GM12878 (cell line): Measurements from ENCODE around the gene GRXCR2. TPM values are rescaled to one million over a fixed set of nuclear protein-coding genes. Genes with fewer than 3 reads are reported as not detected.

Source experiments
- ATAC-seq: fragments of 200-7000 bp; cut with Tn5 transposase; 3 replicates; pipeline ENCODE4 v1.9.1; 2020; ENCODE audit warnings: mild to moderate bottlenecking, moderate library complexity
- BruUV-seq: library from RNA; stranded (reverse); fragments of 400-500 nt; replicated peaks from 2 replicates; lab custom pipeline; 2021; lab: Mats Ljungman, UMichigan
- CTCF ChIA-PET: fragments of 300-600 bp; sonication (Branson Sonifier 250); formaldehyde crosslinking; extraction: SDS; loops from one replicate; lab custom pipeline; 2021; ENCODE audit warnings: inconsistent platforms; lab: Yijun Ruan, JAX
- POLR2A ChIA-PET: fragments of 350-600 bp; formaldehyde crosslinking; extraction: SDS; loops from one replicate; lab custom pipeline; 2021; ENCODE audit warnings: inconsistent platforms; lab: Charles Lee
- RAD21 ChIA-PET: fragments of 300-600 bp; sonication (Branson Sonifier 250); formaldehyde crosslinking; loops from one replicate; lab custom pipeline; 2023; ENCODE audit warnings: antibody characterized with exemption; ENCODE audit not compliant: unreplicated experiment; lab: Charles Lee
- SMC1A ChIA-PET: fragments of 300-600 bp; sonication (Branson Sonifier 250); formaldehyde crosslinking; loops from one replicate; lab custom pipeline; 2023; ENCODE audit not compliant: unreplicated experiment, uncharacterized antibody; lab: Charles Lee
- DNase-seq: peaks from one replicate; pipeline ENCODE4 v3.0.0-alpha.2; 2011; ENCODE audit warnings: low read depth, low spot score
- FAIRE-seq: peaks from 3 replicates; lab custom pipeline; 2011; peaks lifted over from hg19 to GRCh38; lab: Jason Lieb, UNC
- H2AFZ ChIP-seq: 2 replicates; pipeline ENCODE4 v1.6.0; 2011; ENCODE audit warnings: low read depth, low read length, control low read depth; ENCODE audit not compliant: control insufficient read depth
- H3K27ac ChIP-seq: 2 replicates; pipeline ENCODE4 v1.5.1; 2011; ENCODE audit warnings: control low read depth; ENCODE audit not compliant: control insufficient read depth, insufficient read depth
- H3K27me3 ChIP-seq, 2 experiments: replicated peaks in 1 of 2; 2 replicates each; pipeline versions ENCODE4 v1.6.0 to v1.6.1; 2011; ENCODE audit warnings: low read length in 1 of 2; ENCODE audit not compliant: control insufficient read depth in 2 of 2, insufficient read depth in 2 of 2
- H3K36me3 ChIP-seq, 2 experiments: 2 replicates each; pipeline ENCODE4 v1.5.1; 2011; ENCODE audit warnings: low read length in 1 of 2; ENCODE audit not compliant: control insufficient read depth in 2 of 2, insufficient read depth in 2 of 2
- H3K4me1 ChIP-seq: 2 replicates; pipeline ENCODE4 v1.6.1; 2011; ENCODE audit warnings: mild to moderate bottlenecking, low read length, moderate library complexity, mixed read lengths; ENCODE audit not compliant: control insufficient read depth, insufficient read depth
- H3K4me2 ChIP-seq: 2 replicates; pipeline ENCODE4 v1.6.0; 2011; ENCODE audit warnings: control low read depth; ENCODE audit not compliant: control insufficient read depth, insufficient read depth
- H3K4me3 ChIP-seq: fragments of 200-600 bp; sonication (generic); 2 replicates; pipeline ENCODE4 v1.5.1; 2016
- H3K79me2 ChIP-seq: 2 replicates; pipeline ENCODE4 v1.6.0; 2011; ENCODE audit warnings: low read length; ENCODE audit not compliant: control insufficient read depth, insufficient read depth
- H3K9ac ChIP-seq: 2 replicates; pipeline ENCODE4 v1.8.0; 2011; ENCODE audit warnings: low read length, control low read depth, mixed read lengths; ENCODE audit not compliant: control insufficient read depth, insufficient read depth
- H3K9me3 ChIP-seq: replicated peaks from 3 replicates; pipeline ENCODE4 v1.5.1; 2011; ENCODE audit warnings: mild to moderate bottlenecking, low read length; ENCODE audit not compliant: control insufficient read depth, insufficient read depth
- H4K20me1 ChIP-seq: 2 replicates; pipeline ENCODE4 v1.6.0; 2011; ENCODE audit not compliant: control insufficient read depth, insufficient read depth
- BCL11A ChIP-seq: IDR thresholded peaks from 2 replicates; pipeline ENCODE4 v1.6.1; 2011; ENCODE audit warnings: low read depth, low read length
- CEBPB ChIP-seq, 2 experiments: fragments of 150-350 bp in 1 of 2; IDR thresholded peaks; 2 replicates each; pipeline ENCODE4 v1.6.1; 2012 to 2014; ENCODE audit warnings: low read depth in 2 of 2, low read length in 2 of 2, borderline replicate concordance in 1 of 2, inconsistent platforms in 1 of 2
- CHD2 ChIP-seq: IDR thresholded peaks from 2 replicates; pipeline ENCODE4 v1.6.1; 2011; ENCODE audit warnings: low read depth, low read length, improper control_type of control experiment, borderline replicate concordance
- E2F8 ChIP-seq: fragments of 450-650 bp; IDR thresholded peaks from 2 replicates; pipeline ENCODE4 v1.6.1; 2018; ENCODE audit warnings: mild to moderate bottlenecking, low read depth, moderate library complexity; ENCODE audit not compliant: partially characterized antibody
- EED ChIP-seq: sonication (generic); IDR thresholded peaks from 2 replicates; pipeline ENCODE4 v1.6.1; 2016; ENCODE audit warnings: antibody characterized with exemption, low read depth
- EP300 ChIP-seq, 2 experiments: fragments of 150-350 bp in 1 of 2; IDR thresholded peaks; 2 replicates each; pipeline ENCODE4 v1.6.1; 2011 to 2012; ENCODE audit warnings: low read depth in 2 of 2, low read length in 2 of 2, borderline replicate concordance in 1 of 2, improper control_type of control experiment in 1 of 2, inconsistent platforms in 1 of 2; ENCODE audit not compliant: control insufficient read depth in 1 of 2
- FOS ChIP-seq: IDR thresholded peaks from 3 replicates; pipeline ENCODE4 v1.6.1; 2011; ENCODE audit warnings: borderline replicate concordance; ENCODE audit not compliant: insufficient read length; ENCODE audit errors: extremely low read depth
- KLF5 ChIP-seq: fragments of 450-650 bp; IDR thresholded peaks from 2 replicates; pipeline ENCODE4 v1.6.1; 2014; ENCODE audit warnings: mild to moderate bottlenecking; ENCODE audit not compliant: partially characterized antibody
- LARP7 ChIP-seq: fragments of 450-650 bp; IDR thresholded peaks from 2 replicates; pipeline ENCODE4 v1.6.1; 2017; ENCODE audit warnings: mild to moderate bottlenecking
- NKRF ChIP-seq: fragments of 450-650 bp; conservative IDR thresholded peaks from 2 replicates; pipeline ENCODE4 v1.6.1; 2017; ENCODE audit warnings: mild to moderate bottlenecking, moderate library complexity
- RELA ChIP-seq: fragments of 450-650 bp; IDR thresholded peaks from 2 replicates; pipeline ENCODE4 v1.8.0; 2014; ENCODE audit warnings: borderline replicate concordance; ENCODE audit not compliant: partially characterized antibody
- RFX5 ChIP-seq: IDR thresholded peaks from 2 replicates; pipeline ENCODE4 v1.6.1; 2011; ENCODE audit warnings: low read depth, low read length, improper control_type of control experiment
- SRF ChIP-seq, 2 experiments: IDR thresholded peaks; 2 replicates each; pipeline ENCODE4 v1.6.1; 2011; ENCODE audit warnings: low read depth in 2 of 2, low read length in 2 of 2, mild to moderate bottlenecking in 1 of 2, moderate library complexity in 1 of 2
- USF2 ChIP-seq: IDR thresholded peaks from 2 replicates; pipeline ENCODE4 v1.6.1; 2011; ENCODE audit warnings: low read depth, low read length, improper control_type of control experiment, borderline replicate concordance
- WGBS: methylation state at CpG from one replicate; pipeline ENCODE4 v1.1.6; 2016; ENCODE audit warnings: low lambda C conversion rate; ENCODE audit not compliant: insufficient replicate concordance, insufficient coverage; ENCODE audit errors: missing lambda C conversion rate; 5-methylcytosine and 5-hydroxymethylcytosine counted together
- in situ Hi-C: fragments of 300-500 bp; cut with MboI; formaldehyde crosslinking; loops from 9 replicates; pipeline ENCODE4 v1.14.3; 2018; ENCODE audit warnings: mixed read lengths
- intact Hi-C: fragments of 100-400 bp; cut with micrococcal nuclease; formaldehyde crosslinking; loops from one replicate; pipeline ENCODE4 v1.14.2; 2022; ENCODE audit not compliant: unreplicated experiment
- polyA plus RNA-seq, 11 experiments: library from polyadenylated mRNA; depleted of rRNA in 4 of 11; unstranded in 6 of 11; stranded (reverse) in 5 of 11; fragments of >200 nt; fragmentation: Nextera tagmentation in 4 of 11; fragmentation: Illumina TruSeq in 1 of 11; extraction: Ambion mirVana in 4 of 11; extraction: Trizol in 1 of 11; gene quantifications; 1 replicate in 1 of 11; 2 replicates in 10 of 11; pipeline versions ENCODE4 v1.2.1 to v1.2.3, GENCODE V29; 2011 to 2016; ENCODE audit warnings: inconsistent platforms in 2 of 11, missing spikeins in 2 of 11, low read depth in 1 of 11
- total RNA-seq, 4 experiments: library from RNA; depleted of rRNA in 3 of 4; stranded (reverse); fragments of >200 nt in 3 of 4; fragmentation: Illumina TruSeq in 1 of 4; extraction: Trizol in 1 of 4; gene quantifications; 2 replicates each; pipeline versions ENCODE4 v1.2.1 to v1.2.3, GENCODE V29; 2013 to 2021
- TF ChIP-seq, protein P1 (sequence below): fragments of 450-650 bp; IDR thresholded peaks from 2 replicates; pipeline ENCODE4 v1.6.1; 2017; ENCODE audit warnings: low read depth, mild to moderate bottlenecking, moderate library complexity

Gene GRXCR2
- total and polyA plus RNA-seq, 10 of the 15 experiments (the other 5 are each of a cell fraction or from before 2014, with no cell fraction given), result not detected

DNA sequence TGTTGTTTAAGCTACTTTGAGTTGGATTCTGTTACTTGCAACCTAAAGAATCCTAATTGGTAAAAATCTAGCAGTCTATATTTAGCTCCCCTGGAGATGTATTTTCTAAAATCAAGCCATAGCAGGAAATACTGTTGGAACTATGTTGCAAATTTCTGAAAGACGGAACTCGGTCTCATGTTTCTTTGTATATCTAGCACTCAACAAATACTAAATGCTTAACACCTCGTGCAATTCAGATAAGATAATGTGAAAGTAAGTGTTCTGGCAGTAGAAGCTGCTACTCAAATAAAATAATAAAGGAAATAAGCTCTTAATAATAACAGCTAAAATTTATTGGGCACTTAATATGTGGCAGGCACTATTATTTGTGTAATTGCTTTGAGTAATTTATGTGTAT, 26.7 kb downstream of the GRXCR2 start:
- 30% methylated on average over 3 of the region's 3 CpGs for WGBS
- RAD21 ChIA-PET, result no interaction called here

More for the DNA sequence above, 26.7 kb downstream of the GRXCR2 start:
- no peaks in the 10 kb centered on the region for H4K20me1 ChIP-seq
- intact Hi-C loops (no loop called here), in situ Hi-C loops (no loop called here)
- TF ChIP-seq CHD2 (no peak), LARP7 (no peak), E2F8 (no peak), RFX5 (no peak), KLF5 (no peak), BCL11A (no peak), FOS (no peak), CEBPB (IDR thresholded peaks at IDR 0.05; ENCODE audit: borderline replicate concordance in 1 of 2, low read depth in 2 of 2, low read length in 2 of 2) (no peak), NKRF (no peak), EP300 (IDR thresholded peaks at IDR 0.05; ENCODE audit: borderline replicate concordance in 1 of 2, control insufficient read depth in 1 of 2, low read depth in 2 of 2, low read length in 2 of 2) (no peak), RELA (no peak), SRF (IDR thresholded peaks at IDR 0.05; ENCODE audit: low read depth in 2 of 2, low read length in 2 of 2) (no peak), USF2 (no peak), EED (no peak)
- TF ChIP-seq, protein P1, sequence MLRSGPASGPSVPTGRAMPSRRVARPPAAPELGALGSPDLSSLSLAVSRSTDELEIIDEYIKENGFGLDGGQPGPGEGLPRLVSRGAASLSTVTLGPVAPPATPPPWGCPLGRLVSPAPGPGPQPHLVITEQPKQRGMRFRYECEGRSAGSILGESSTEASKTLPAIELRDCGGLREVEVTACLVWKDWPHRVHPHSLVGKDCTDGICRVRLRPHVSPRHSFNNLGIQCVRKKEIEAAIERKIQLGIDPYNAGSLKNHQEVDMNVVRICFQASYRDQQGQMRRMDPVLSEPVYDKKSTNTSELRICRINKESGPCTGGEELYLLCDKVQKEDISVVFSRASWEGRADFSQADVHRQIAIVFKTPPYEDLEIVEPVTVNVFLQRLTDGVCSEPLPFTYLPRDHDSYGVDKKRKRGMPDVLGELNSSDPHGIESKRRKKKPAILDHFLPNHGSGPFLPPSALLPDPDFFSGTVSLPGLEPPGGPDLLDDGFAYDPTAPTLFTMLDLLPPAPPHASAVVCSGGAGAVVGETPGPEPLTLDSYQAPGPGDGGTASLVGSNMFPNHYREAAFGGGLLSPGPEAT, result no peak
- ChIA-PET POLR2A (no interaction called here), SMC1A (no interaction called here), CTCF (interaction anchor here (1.2 kb wide), 1 partner anchor 582 kb away, joined by 3 read pairs; no protein-coding TSS in a partner anchor)
- H2AFZ ChIP-seq, result no peak overlapping the region
- no peak overlapping the region for H3K4me3 ChIP-seq
- no peak for DNase-seq
- BruUV-seq, result no TSS peak
- no peak overlapping the region for H3K4me2 ChIP-seq
- H3K4me1 ChIP-seq, result no peaks in the 10 kb centered on the region
- H3K79me2 ChIP-seq, result no peaks in the 10 kb centered on the region
- H3K9me3 ChIP-seq, result no peaks in the 10 kb centered on the region
- ATAC-seq, result no peak
- no peak for FAIRE-seq
- no peak overlapping the region for H3K9ac ChIP-seq
- H3K36me3 ChIP-seq, result no peaks in the 10 kb centered on the region
- H3K27ac ChIP-seq, result no peak overlapping the region
- H3K27me3 ChIP-seq, result no peaks in the 10 kb centered on the region
